ENCODE results near the gene FMO1.

Gene FMO1

GRCh38 chr1:171204296-171204695 lies 44.0 kb upstream of the FMO1 start (continued):
- TF ChIP-seq TSHZ2 (CRISPR knock-in tag; IDR thresholded peaks at IDR 0.05), result no peak
- no peak for TF ChIP-seq OSR1 (CRISPR knock-in tag; IDR thresholded peaks at IDR 0.05)

GRCh38 chr1:171206204-171206977 lies 41.9 kb upstream of the FMO1 start:
- no peak for TF ChIP-seq ZNF70 (CRISPR knock-in tag; IDR thresholded peaks at IDR 0.05)
- TF ChIP-seq CREB5 (CRISPR knock-in tag; IDR thresholded peaks at IDR 0.05; ENCODE audit: low read depth), result no peak
- no peak for TF ChIP-seq OSR1 (CRISPR knock-in tag; IDR thresholded peaks at IDR 0.05)
- no peak for TF ChIP-seq ZNF565 (CRISPR knock-in tag; conservative IDR thresholded peaks at IDR 0.05; ENCODE audit: low read depth)
- TF ChIP-seq ZFP3 (CRISPR knock-in tag; IDR thresholded peaks at IDR 0.05), result no peak
- no peak for TF ChIP-seq RARB (CRISPR knock-in tag; IDR thresholded peaks at IDR 0.05)
- TF ChIP-seq TSHZ2 (CRISPR knock-in tag; IDR thresholded peaks at IDR 0.05), result no peak
- no peak for TF ChIP-seq ISL1 (CRISPR knock-in tag; IDR thresholded peaks at IDR 0.05)
- TF ChIP-seq SNAI2 (CRISPR knock-in tag; IDR thresholded peaks at IDR 0.05), result no peak
- no peak for TF ChIP-seq POU6F1 (CRISPR knock-in tag; IDR thresholded peaks at IDR 0.05; ENCODE audit: borderline replicate concordance, low read depth)
- no peak for TF ChIP-seq GLIS3 (CRISPR knock-in tag; IDR thresholded peaks at IDR 0.05)
- TF ChIP-seq, protein P1, sequence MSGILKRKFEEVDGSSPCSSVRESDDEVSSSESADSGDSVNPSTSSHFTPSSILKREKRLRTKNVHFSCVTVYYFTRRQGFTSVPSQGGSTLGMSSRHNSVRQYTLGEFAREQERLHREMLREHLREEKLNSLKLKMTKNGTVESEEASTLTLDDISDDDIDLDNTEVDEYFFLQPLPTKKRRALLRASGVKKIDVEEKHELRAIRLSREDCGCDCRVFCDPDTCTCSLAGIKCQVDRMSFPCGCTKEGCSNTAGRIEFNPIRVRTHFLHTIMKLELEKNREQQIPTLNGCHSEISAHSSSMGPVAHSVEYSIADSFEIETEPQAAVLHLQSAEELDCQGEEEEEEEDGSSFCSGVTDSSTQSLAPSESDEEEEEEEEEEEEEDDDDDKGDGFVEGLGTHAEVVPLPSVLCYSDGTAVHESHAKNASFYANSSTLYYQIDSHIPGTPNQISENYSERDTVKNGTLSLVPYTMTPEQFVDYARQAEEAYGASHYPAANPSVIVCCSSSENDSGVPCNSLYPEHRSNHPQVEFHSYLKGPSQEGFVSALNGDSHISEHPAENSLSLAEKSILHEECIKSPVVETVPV (CRISPR knock-in tag; IDR thresholded peaks at IDR 0.05), result no peak
- TF ChIP-seq ESRRG (CRISPR knock-in tag; IDR thresholded peaks at IDR 0.05), result no peak
- TF ChIP-seq ZC3H10 (CRISPR knock-in tag; IDR thresholded peaks at IDR 0.05), result no peak
- no peak for TF ChIP-seq PATZ1 (CRISPR knock-in tag; IDR thresholded peaks at IDR 0.05; ENCODE audit: borderline replicate concordance)
- no peak for TF ChIP-seq TOX (CRISPR knock-in tag; IDR thresholded peaks at IDR 0.05; ENCODE audit: borderline replicate concordance)
- TF ChIP-seq BACH2 (CRISPR knock-in tag; IDR thresholded peaks at IDR 0.05; ENCODE audit: borderline replicate concordance), result no peak
- no peak for TF ChIP-seq ZNF8 (CRISPR knock-in tag; IDR thresholded peaks at IDR 0.05)
- no peak for TF ChIP-seq ZFP30 (CRISPR knock-in tag; IDR thresholded peaks at IDR 0.05)
- ATAC-seq, result no peak
